Smooth muscle cell (in vitro differentiated cells): ENCODE data around the gene XDH. TPM values are rescaled to one million over a fixed set of nuclear protein-coding genes. Genes with fewer than 3 reads are reported as not detected.
A peak's percentile ranks its signal among the peaks of the same experiment; 100 is the strongest.

Experiments used
- DNase-seq: peaks from one replicate; lab custom pipeline; 2025; ENCODE audit not compliant: unreplicated experiment; lab: John Stamatoyannopoulos, UW
- H2AFZ ChIP-seq: fragments of 200-600 bp; sonication (generic); 2 replicates; pipeline ENCODE4 v1.6.0; 2016; ENCODE audit warnings: antibody characterized with exemption, low read depth, mild to moderate bottlenecking
- H3F3A ChIP-seq: fragments of 200-600 bp; sonication (generic); 2 replicates; pipeline ENCODE4 v1.6.0; 2017; ENCODE audit warnings: antibody characterized with exemption, low read depth
- H3K27ac ChIP-seq: fragments of 200-600 bp; sonication (generic); 2 replicates; pipeline ENCODE4 v1.5.1; 2016; ENCODE audit warnings: low read depth, mild to moderate bottlenecking
- H3K27me3 ChIP-seq: fragments of 200-600 bp; sonication (generic); 2 replicates; pipeline ENCODE4 v1.6.1; 2016; ENCODE audit warnings: low read depth, mild to moderate bottlenecking
- H3K36me3 ChIP-seq: fragments of 200-600 bp; sonication (generic); 2 replicates; pipeline ENCODE4 v1.5.1; 2016; ENCODE audit warnings: low read depth
- H3K4me1 ChIP-seq: fragments of 200-600 bp; sonication (generic); 2 replicates; pipeline ENCODE4 v1.5.1; 2016; ENCODE audit warnings: low read depth
- H3K4me2 ChIP-seq: fragments of 200-600 bp; sonication (generic); 2 replicates; pipeline ENCODE4 v1.6.0; 2016; ENCODE audit warnings: mild to moderate bottlenecking
- H3K4me3 ChIP-seq: fragments of 200-600 bp; sonication (generic); 2 replicates; pipeline ENCODE4 v1.5.1; 2016; ENCODE audit warnings: mild to moderate bottlenecking
- H3K79me2 ChIP-seq: fragments of 200-600 bp; sonication (generic); 2 replicates; pipeline ENCODE4 v1.6.0; 2016; ENCODE audit warnings: low read depth, mild to moderate bottlenecking
- H3K9ac ChIP-seq: fragments of 200-600 bp; sonication (generic); 2 replicates; pipeline ENCODE4 v1.6.0; 2016; ENCODE audit warnings: low read depth
- H3K9me3 ChIP-seq: fragments of 200-600 bp; sonication (generic); replicated peaks from 2 replicates; pipeline ENCODE4 v1.5.1; 2016; ENCODE audit warnings: low read depth
- H4K20me1 ChIP-seq: fragments of 200-600 bp; sonication (generic); 2 replicates; pipeline ENCODE4 v1.6.0; 2016; ENCODE audit warnings: low read depth
- CTCF ChIP-seq: fragments of 200-600 bp; sonication (generic); IDR thresholded peaks from 2 replicates; pipeline ENCODE4 v1.5.1; 2017; ENCODE audit warnings: borderline replicate concordance, mild to moderate bottlenecking, antibody characterized with exemption; ENCODE audit not compliant: insufficient read depth, poor library complexity, severe bottlenecking
- WGBS: methylation state at CpG from one replicate; pipeline ENCODE4 v1.1.7; 2016; ENCODE audit warnings: low lambda C conversion rate; 5-methylcytosine and 5-hydroxymethylcytosine counted together
- polyA plus RNA-seq: library from polyadenylated mRNA; unstranded; fragments of >200 nt; fragmentation: Nextera tagmentation; extraction: Ambion mirVana; gene quantifications from 2 replicates; pipeline ENCODE4 v1.2.1, GENCODE V29; 2016
- total RNA-seq: library from RNA; depleted of rRNA; stranded (reverse); fragments of >200 nt; gene quantifications from 2 replicates; pipeline ENCODE4 v1.2.3, GENCODE V29; 2014

The XDH gene
- total and polyA plus RNA-seq, 2 experiments from 2014 or later, result 0.37 to 6.1 TPM

- no peaks in the 10 kb centered on the region for H4K20me1 ChIP-seq
- peaks cover 11% of the 10 kb centered on the region for H3F3A ChIP-seq
- no peak overlapping the region for H3K4me3 ChIP-seq
- no peak overlapping the region for H3K27ac ChIP-seq
- H3K27me3 ChIP-seq, result no peaks in the 10 kb centered on the region
- TF ChIP-seq CTCF, result no peak
- no peak for DNase-seq
- H3K4me2 ChIP-seq, result no peak overlapping the region
- H3K9ac ChIP-seq, result no peak overlapping the region
- no peaks in the 10 kb centered on the region for H3K36me3 ChIP-seq
- H3K79me2 ChIP-seq, result no peaks in the 10 kb centered on the region
- H3K9me3 ChIP-seq, result no peaks in the 10 kb centered on the region
- 92% methylated on average over 10 of the region's 10 CpGs for WGBS
- H2AFZ ChIP-seq, result no peak overlapping the region
- peaks cover 5% of the 10 kb centered on the region for H3K4me1 ChIP-seq
Measured at GRCh38 chr2:31406593-31407385, 7.8 kb downstream of the XDH start.

- peaks cover 12% of the 10 kb centered on the region for H3F3A ChIP-seq
- H4K20me1 ChIP-seq, result no peaks in the 10 kb centered on the region
- H3K27me3 ChIP-seq, result no peaks in the 10 kb centered on the region
- 91% methylated on average over 4 of the region's 4 CpGs for WGBS
- no peaks in the 10 kb centered on the region for H3K36me3 ChIP-seq
- H3K9ac ChIP-seq, result no peak overlapping the region
- no peak overlapping the region for H3K27ac ChIP-seq
- H3K4me2 ChIP-seq, result no peak overlapping the region
- DNase-seq, result no peak
- H3K4me1 ChIP-seq, result peaks cover 6% of the 10 kb centered on the region
- no peaks in the 10 kb centered on the region for H3K79me2 ChIP-seq
- no peak for TF ChIP-seq CTCF
- no peaks in the 10 kb centered on the region for H3K9me3 ChIP-seq
- no peak overlapping the region for H2AFZ ChIP-seq
- H3K4me3 ChIP-seq, result no peak overlapping the region
Measured at GRCh38 chr2:31404827-31405226, 9.7 kb downstream of the XDH start.

GRCh38 chr2:31404302-31404701 is 10.2 kb downstream of the XDH start:
- Histone ChIP-seq H2AFZ (no peak overlapping the region), H3K27ac (no peak overlapping the region), H3K4me1 (peaks cover 6% of the 10 kb centered on the region), H3K9me3 (no peaks in the 10 kb centered on the region), H3K4me3 (no peak overlapping the region), H3K36me3 (no peaks in the 10 kb centered on the region), H3K79me2 (no peaks in the 10 kb centered on the region), H3F3A (peaks cover 12% of the 10 kb centered on the region), H4K20me1 (no peaks in the 10 kb centered on the region), H3K4me2 (no peak overlapping the region), H3K27me3 (no peaks in the 10 kb centered on the region), H3K9ac (no peak overlapping the region)
- no peak for TF ChIP-seq CTCF
- no peak for DNase-seq
- 89% methylated on average over 1 of the region's 1 CpG for WGBS

- Histone ChIP-seq H3K79me2 (no peaks in the 10 kb centered on the region), H3K27ac (peak overlapping the region; percentile 65), H4K20me1 (no peaks in the 10 kb centered on the region), H3F3A (peaks cover 12% of the 10 kb centered on the region), H3K4me2 (no peak overlapping the region), H2AFZ (no peak overlapping the region), H3K27me3 (no peaks in the 10 kb centered on the region), H3K4me1 (peaks cover 6% of the 10 kb centered on the region), H3K9me3 (no peaks in the 10 kb centered on the region), H3K9ac (no peak overlapping the region), H3K36me3 (no peaks in the 10 kb centered on the region), H3K4me3 (no peak overlapping the region)
- no peak for TF ChIP-seq CTCF
- 91% methylated on average over 1 of the region's 1 CpG for WGBS
- DNase-seq, result no peak
Measured at GRCh38 chr2:31402388-31402787, 12.2 kb downstream of the XDH start.
